Ishikawa (cell line): ENCODE data around the gene RBM6.

ENCODE experiments used
- CEBPB ChIP-seq: IDR thresholded peaks from 2 replicates; pipeline ENCODE4 v1.6.1; 2012
- CREB1 ChIP-seq: IDR thresholded peaks from 2 replicates; pipeline ENCODE4 v1.6.1; 2012; ENCODE audit warnings: low read depth
- EGR1 ChIP-seq: IDR thresholded peaks from 2 replicates; pipeline ENCODE4 v1.6.1; 2012
- EP300 ChIP-seq: IDR thresholded peaks from 2 replicates; pipeline ENCODE4 v1.6.1; 2012; ENCODE audit warnings: borderline replicate concordance
- FOXM1 ChIP-seq: IDR thresholded peaks from 2 replicates; pipeline ENCODE4 v1.6.1; 2012; ENCODE audit warnings: low read depth, borderline replicate concordance
- NFIC ChIP-seq: IDR thresholded peaks from 2 replicates; pipeline ENCODE4 v1.6.1; 2012
- RAD21 ChIP-seq: IDR thresholded peaks from 2 replicates; pipeline ENCODE4 v1.6.1; 2012; ENCODE audit warnings: low read depth
- TAF1 ChIP-seq: IDR thresholded peaks from 2 replicates; pipeline ENCODE4 v1.6.1; 2012; ENCODE audit warnings: low read depth, mild to moderate bottlenecking
- TCF12 ChIP-seq: IDR thresholded peaks from 2 replicates; pipeline ENCODE4 v1.6.1; 2012; ENCODE audit warnings: low read depth
- TEAD4 ChIP-seq: IDR thresholded peaks from 2 replicates; pipeline ENCODE4 v1.6.1; 2012
- YY1 ChIP-seq: IDR thresholded peaks from 2 replicates; pipeline ENCODE4 v1.6.1; 2012; ENCODE audit warnings: low read depth
- ZBTB7A ChIP-seq: IDR thresholded peaks from 2 replicates; pipeline ENCODE4 v1.6.1; 2012; ENCODE audit warnings: low read depth
- TF ChIP-seq, protein P1 (sequence below): IDR thresholded peaks from 2 replicates; pipeline ENCODE4 v1.6.1; 2012
- TF ChIP-seq, protein P2 (sequence below): IDR thresholded peaks from 2 replicates; pipeline ENCODE4 v1.6.1; 2012; ENCODE audit warnings: low read depth, mild to moderate bottlenecking
- TF ChIP-seq, protein P3 (sequence below): IDR thresholded peaks from 2 replicates; pipeline ENCODE4 v1.6.1; 2012

The RBM6 gene

DNA sequence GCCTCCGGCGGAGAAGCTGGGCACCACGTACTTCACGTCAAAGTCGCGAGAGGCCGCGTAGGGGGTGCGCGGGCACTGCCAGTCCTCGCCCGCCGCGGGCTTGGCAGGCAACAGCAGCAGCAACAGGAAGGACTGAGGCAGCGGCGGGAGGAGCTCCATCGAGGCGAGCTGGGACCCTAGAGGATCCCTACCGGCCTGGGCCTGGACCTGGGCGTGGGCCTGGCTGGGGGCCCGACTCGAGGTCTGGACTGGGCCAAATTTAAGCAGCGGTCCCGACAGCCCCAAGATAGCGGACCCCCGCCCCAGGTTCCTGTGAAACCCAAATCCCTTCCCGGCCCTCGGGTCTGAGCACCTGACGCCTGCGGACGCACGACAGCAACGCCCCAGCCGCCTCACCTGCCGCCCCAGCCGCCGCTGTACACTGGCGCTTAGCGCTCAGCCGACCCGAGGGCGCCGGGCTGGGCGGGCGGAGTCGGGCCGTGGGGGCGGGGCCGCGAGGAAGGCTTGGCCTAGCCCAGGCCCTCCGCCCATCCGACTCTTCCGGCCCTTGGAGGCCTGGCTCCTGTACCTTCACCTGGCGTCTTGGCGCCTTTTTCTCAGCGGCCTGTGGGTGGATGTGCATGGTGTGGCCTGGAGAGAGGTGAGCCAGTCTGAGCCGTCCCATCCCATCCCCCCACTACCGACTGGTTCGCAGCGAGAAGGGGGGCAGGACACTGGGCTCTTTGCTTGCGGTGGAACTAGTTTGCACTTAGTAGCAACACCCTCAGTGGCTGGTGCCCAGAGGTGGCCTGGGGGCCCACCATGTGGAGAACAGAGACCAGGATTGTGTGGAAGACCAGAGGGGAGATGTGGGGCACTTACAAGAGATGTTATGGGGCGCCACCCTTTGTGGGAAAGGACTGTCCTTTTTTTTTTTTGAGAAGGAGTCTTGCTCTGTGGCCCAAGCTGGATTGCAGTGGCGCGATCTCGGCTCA is 36.2 kb upstream of the RBM6 start, which contains the start of gene MST1R:
MST1R (minus strand) TSS at position 423 of the 974 bp plus-strand sequence; CDS start at position 159, 264 bp downstream.
- TF ChIP-seq EP300 (no peak), YY1 (no peak), TAF1 (peak; percentile 59), TCF12 (no peak), CEBPB (no peak), ZBTB7A (no peak), NFIC (peak; percentile 13; the same call in 1 of the 2 replicates), TEAD4 (no peak), EGR1 (0 out of 2 replicates have a peak, but pooled peaks have one; percentile 17)
- TF ChIP-seq, protein P1, sequence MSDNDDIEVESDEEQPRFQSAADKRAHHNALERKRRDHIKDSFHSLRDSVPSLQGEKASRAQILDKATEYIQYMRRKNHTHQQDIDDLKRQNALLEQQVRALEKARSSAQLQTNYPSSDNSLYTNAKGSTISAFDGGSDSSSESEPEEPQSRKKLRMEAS, result peak; percentile 83

DNA sequence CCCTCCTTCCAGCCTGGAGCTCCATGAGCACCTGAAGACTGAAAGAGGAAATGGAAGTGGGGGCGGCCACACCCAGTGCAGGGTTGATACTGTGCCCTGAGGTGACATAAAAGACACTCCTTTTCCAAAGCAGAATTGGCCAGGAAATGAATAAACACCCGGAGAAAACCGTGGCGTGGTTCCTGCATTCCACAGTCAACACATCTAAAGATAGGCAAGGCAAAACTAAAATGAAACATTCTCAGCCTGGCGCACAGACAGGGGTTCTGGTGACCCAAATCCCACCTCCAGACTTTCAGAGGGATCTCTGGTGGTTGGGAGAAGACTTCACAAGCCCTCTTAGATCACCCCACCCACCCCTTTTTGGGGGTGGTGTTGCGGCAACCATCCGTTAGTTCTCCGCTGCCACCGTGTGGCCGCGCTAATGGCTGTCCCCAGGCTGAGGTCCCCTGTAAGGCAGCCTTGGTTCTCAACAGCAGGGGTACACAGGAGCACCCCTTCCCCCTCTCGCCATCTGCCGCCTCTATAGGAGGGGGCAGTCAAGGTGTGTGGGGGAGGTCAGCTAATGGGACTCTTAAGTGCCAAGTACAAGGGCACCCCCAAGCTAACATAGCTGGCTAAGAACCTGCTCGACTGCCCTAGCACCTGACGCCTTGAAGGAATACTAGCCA is 33.7 kb upstream of the RBM6 start:
- TF ChIP-seq, protein P1, result no peak
- peak; percentile 75 for TF ChIP-seq RAD21
- TF ChIP-seq ZBTB7A, result peak; percentile 45; the same call in 1 of the 2 replicates

DNA sequence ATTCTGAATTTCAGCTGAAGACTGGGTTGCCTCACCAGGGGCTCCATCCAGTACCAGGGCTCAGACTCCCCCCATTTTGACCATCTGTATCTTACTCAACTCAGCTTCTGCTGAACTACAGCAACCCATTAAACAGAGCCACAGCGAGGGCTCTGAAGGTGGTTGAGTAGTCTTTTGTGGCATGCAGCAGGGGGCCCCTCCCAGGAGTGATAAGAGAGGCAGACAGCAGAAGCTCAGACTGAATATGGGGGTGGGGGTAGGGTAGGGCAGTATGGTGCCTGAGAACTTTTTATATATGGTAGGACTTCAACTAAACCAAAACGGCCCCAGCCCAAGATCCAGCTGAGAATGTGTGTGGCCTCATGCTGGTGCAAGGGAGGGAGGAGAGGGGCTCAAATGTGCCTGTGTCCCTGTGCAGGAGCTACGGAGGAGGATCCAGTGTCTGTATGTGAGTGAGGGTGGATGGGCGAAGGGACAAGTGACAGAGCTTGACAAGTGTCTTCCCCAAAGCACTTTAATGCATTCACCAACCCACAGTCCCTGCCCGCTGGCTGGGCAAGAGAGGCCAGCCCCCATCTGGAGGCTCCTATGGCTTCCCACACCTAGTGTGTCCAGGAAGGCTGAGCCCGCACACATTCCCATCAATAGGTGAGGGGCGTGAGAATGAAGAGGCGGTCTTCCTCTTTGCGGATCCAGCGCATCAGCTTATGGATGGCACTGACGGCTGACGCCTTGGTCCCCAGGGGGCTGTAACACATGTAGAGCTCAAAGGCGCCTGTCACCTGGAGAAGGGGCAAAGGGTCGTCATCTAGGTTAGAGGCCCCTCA is 31.4 kb upstream of the RBM6 start:
- TF ChIP-seq EGR1 (no peak), YY1 (no peak), TAF1 (no peak), CREB1 (no peak), CEBPB (no peak), ZBTB7A (no peak), NFIC (no peak), TEAD4 (no peak)
- TF ChIP-seq, protein P1, result no peak
- TF ChIP-seq, protein P2, sequence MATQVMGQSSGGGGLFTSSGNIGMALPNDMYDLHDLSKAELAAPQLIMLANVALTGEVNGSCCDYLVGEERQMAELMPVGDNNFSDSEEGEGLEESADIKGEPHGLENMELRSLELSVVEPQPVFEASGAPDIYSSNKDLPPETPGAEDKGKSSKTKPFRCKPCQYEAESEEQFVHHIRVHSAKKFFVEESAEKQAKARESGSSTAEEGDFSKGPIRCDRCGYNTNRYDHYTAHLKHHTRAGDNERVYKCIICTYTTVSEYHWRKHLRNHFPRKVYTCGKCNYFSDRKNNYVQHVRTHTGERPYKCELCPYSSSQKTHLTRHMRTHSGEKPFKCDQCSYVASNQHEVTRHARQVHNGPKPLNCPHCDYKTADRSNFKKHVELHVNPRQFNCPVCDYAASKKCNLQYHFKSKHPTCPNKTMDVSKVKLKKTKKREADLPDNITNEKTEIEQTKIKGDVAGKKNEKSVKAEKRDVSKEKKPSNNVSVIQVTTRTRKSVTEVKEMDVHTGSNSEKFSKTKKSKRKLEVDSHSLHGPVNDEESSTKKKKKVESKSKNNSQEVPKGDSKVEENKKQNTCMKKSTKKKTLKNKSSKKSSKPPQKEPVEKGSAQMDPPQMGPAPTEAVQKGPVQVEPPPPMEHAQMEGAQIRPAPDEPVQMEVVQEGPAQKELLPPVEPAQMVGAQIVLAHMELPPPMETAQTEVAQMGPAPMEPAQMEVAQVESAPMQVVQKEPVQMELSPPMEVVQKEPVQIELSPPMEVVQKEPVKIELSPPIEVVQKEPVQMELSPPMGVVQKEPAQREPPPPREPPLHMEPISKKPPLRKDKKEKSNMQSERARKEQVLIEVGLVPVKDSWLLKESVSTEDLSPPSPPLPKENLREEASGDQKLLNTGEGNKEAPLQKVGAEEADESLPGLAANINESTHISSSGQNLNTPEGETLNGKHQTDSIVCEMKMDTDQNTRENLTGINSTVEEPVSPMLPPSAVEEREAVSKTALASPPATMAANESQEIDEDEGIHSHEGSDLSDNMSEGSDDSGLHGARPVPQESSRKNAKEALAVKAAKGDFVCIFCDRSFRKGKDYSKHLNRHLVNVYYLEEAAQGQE, result no peak

DNA sequence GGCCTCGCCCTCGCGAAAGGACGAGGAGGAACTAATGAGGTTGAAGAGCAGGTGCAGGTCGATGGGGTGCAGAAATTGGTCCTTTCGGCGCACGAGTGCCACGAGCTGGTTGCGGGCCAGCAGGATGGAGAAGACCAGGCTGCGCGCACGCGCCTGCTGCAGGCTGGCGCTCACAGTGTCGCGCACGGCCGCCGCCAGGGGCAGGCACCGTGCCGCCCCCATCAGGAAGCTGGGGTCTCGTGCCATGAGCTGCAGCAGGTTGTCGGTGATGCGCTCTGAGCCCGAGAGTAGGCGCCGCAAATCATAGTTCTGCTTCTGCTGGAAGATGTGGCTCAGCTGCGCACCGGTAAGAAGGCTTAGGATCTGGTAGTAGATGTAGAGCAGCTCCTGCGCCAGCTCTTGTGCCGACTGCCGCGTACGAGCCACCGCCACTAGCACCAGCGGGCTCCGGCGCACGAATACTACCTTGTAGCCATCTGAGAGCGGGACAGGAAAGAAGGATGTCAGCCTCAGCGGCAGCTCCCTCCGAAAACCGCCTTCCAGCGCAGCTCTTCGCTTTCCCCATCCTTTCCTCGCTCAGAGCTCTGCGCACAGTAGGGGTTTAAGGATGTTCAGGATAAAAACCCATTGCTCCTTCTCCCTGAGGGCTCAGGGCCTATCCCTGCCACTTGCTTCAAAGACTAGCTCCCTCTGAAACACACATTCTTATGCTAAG is 29.4 kb upstream of the RBM6 start:
- TF ChIP-seq TEAD4 (no peak), TAF1 (no peak), NFIC (no peak), FOXM1 (no peak), EP300 (no peak)
- TF ChIP-seq, protein P1, result no peak
- TF ChIP-seq, protein P3, sequence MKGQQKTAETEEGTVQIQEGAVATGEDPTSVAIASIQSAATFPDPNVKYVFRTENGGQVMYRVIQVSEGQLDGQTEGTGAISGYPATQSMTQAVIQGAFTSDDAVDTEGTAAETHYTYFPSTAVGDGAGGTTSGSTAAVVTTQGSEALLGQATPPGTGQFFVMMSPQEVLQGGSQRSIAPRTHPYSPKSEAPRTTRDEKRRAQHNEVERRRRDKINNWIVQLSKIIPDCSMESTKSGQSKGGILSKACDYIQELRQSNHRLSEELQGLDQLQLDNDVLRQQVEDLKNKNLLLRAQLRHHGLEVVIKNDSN, result no peak

DNA sequence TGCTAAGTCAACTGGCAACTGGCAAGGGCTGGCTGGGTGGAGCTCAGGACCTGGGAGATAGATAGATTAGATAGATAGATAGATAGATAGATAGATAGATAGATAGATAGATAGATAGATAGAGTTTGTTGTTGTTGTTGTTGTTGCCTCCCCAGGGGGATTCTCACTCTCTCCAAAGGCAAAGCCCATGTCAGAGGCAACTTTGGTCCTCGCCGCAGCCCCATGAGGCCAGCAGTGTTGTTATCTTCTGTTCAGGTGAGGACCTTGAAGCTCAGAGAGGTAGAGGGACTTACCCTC is 28.9 kb upstream of the RBM6 start:
- no peak for TF ChIP-seq CEBPB
- TF ChIP-seq RAD21, result no peak
- TF ChIP-seq TCF12, result no peak
- no peak for TF ChIP-seq YY1
- TF ChIP-seq FOXM1, result no peak
- no peak for TF ChIP-seq CREB1
- TF ChIP-seq TAF1, result no peak
- TF ChIP-seq ZBTB7A, result no peak
- TF ChIP-seq, protein P2, result no peak
- TF ChIP-seq, protein P1, result no peak
- no peak for TF ChIP-seq EGR1
- TF ChIP-seq, protein P3, result no peak
- no peak for TF ChIP-seq EP300
- TF ChIP-seq TEAD4, result no peak
